Gastrocnemius medialis (tissue), 4 donors: ENCODE data around the gene RYR1.

Source experiments
- CTCF ChIP-seq, 5 experiments: fragments of 450-650 bp in 3 of 5; fragments of 200-600 bp in 2 of 5; sonication (generic) in 2 of 5; IDR thresholded peaks in 4 of 5; conservative IDR thresholded peaks in 1 of 5; 1 replicate in 4 of 5; 2 replicates in 1 of 5; pipeline ENCODE4 v1.5.1; 2016 to 2019; ENCODE audit warnings: antibody characterized with exemption in 5 of 5, mild to moderate bottlenecking in 3 of 5, moderate library complexity in 3 of 5
- POLR2A ChIP-seq, 2 donors: fragments of 450-650 bp; IDR thresholded peaks; one replicate each; pipeline ENCODE4 v1.6.1; 2017; ENCODE audit warnings: antibody characterized with exemption in 2 of 2, mild to moderate bottlenecking in 2 of 2, moderate library complexity in 2 of 2

- no peak for TF ChIP-seq POLR2A (IDR thresholded peaks at IDR 0.05)
- TF ChIP-seq CTCF (IDR thresholded peaks at IDR 0.05 in 4 of 5, conservative IDR thresholded peaks at IDR 0.05 in 1 of 5): no peak
Observed at GRCh38 chr19:38606131-38606530, 172.6 kb downstream of the RYR1 start.
